Fibroblast of mammary gland (primary cell): ENCODE results near the gene MSX2.

Source experiments
- DNase-seq: peaks from one replicate; pipeline ENCODE4 v3.0.0-alpha.2; 2010; ENCODE audit warnings: low read depth
- H3K4me3 ChIP-seq: 2 replicates; pipeline ENCODE4 v1.5.1; 2011; ENCODE audit warnings: low read depth, mild to moderate bottlenecking, low read length, moderate library complexity; ENCODE audit not compliant: control insufficient read depth
- CTCF ChIP-seq: conservative IDR thresholded peaks from 2 replicates; pipeline ENCODE4 v1.5.1; 2011; ENCODE audit warnings: low read depth, low read length, inconsistent platforms; ENCODE audit not compliant: control insufficient read depth, insufficient read depth

MSX2 gene

GRCh38 chr5:174737330-174737729 lies 12.9 kb downstream of the MSX2 start:
- H3K4me3 ChIP-seq, result no peak overlapping the region
- DNase-seq, result peak; percentile 38
- no peak for TF ChIP-seq CTCF

- no peak for TF ChIP-seq CTCF
- no peak for DNase-seq
- H3K4me3 ChIP-seq, result no peak overlapping the region
Measured at GRCh38 chr5:174741352-174741751, 17.0 kb downstream of the MSX2 start.

GRCh38 chr5:174744896-174745295 lies 20.5 kb downstream of the MSX2 start:
- no peak overlapping the region for H3K4me3 ChIP-seq
- no peak for TF ChIP-seq CTCF
- no peak for DNase-seq

- no peak for TF ChIP-seq CTCF
- DNase-seq, result no peak
- H3K4me3 ChIP-seq, result no peak overlapping the region
Measured at GRCh38 chr5:174745590-174746103, 21.3 kb downstream of the MSX2 start.

- no peak overlapping the region for H3K4me3 ChIP-seq
- DNase-seq, result peak; percentile 50
- TF ChIP-seq CTCF, result no peak
Measured at GRCh38 chr5:174750711-174751110, 26.3 kb downstream of the MSX2 start.

GRCh38 chr5:174751154-174752000 lies 27.0 kb downstream of the MSX2 start:
- no peak for TF ChIP-seq CTCF
- H3K4me3 ChIP-seq, result peak overlapping the region; percentile 29

More at GRCh38 chr5:174751154-174752000, 27.0 kb downstream of the MSX2 start:
- no peak for DNase-seq
